Endothelial cell (in vitro differentiated cells): ENCODE measurements around the gene HLA-F. TPM values are rescaled to one million over a fixed set of nuclear protein-coding genes. Genes with fewer than 3 reads are reported as not detected.

Experiments
- DNase-seq: peaks from one replicate; pipeline ENCODE4 v3.0.0; 2021; ENCODE audit warnings: low spot score
- H3K27ac Mint-ChIP-seq: one replicate; pipeline ENCODE4 v1.8.0; 2021; ENCODE audit warnings: mixed read lengths, inconsistent platforms; ENCODE audit not compliant: unreplicated experiment
- H3K27me3 Mint-ChIP-seq: one replicate; pipeline ENCODE4 v1.8.0; 2021; ENCODE audit warnings: mild to moderate bottlenecking, moderate library complexity, mixed read lengths, inconsistent platforms; ENCODE audit not compliant: unreplicated experiment
- H3K36me3 Mint-ChIP-seq: one replicate; pipeline ENCODE4 v1.8.0; 2021; ENCODE audit warnings: mild to moderate bottlenecking, low read depth, mixed read lengths, inconsistent platforms; ENCODE audit not compliant: unreplicated experiment
- H3K4me1 Mint-ChIP-seq: one replicate; pipeline ENCODE4 v1.8.0; 2021; ENCODE audit warnings: mild to moderate bottlenecking, mixed read lengths, inconsistent platforms; ENCODE audit not compliant: unreplicated experiment
- H3K4me3 Mint-ChIP-seq: one replicate; pipeline ENCODE4 v1.8.0; 2021; ENCODE audit warnings: mild to moderate bottlenecking, mixed read lengths, inconsistent platforms; ENCODE audit not compliant: unreplicated experiment
- H3K9me3 Mint-ChIP-seq: one replicate; pipeline ENCODE4 v1.8.0; 2021; ENCODE audit warnings: mixed read lengths, inconsistent platforms; ENCODE audit not compliant: unreplicated experiment
- total RNA-seq: library from RNA; stranded (reverse); fragmentation: NEBNext Ultra II Directional; extraction: Animal tissue kit (Norgen Biotek cat#: 25700); gene quantifications from one replicate; pipeline ENCODE4 v1.2.1, GENCODE V29; 2021; ENCODE audit not compliant: unreplicated experiment
- TF ChIP-seq, protein P1 (sequence below): fragments of 200-600 bp; sonication (generic); IDR thresholded peaks from one replicate; pipeline ENCODE4 v1.5.0; 2021; ENCODE audit warnings: antibody characterized with exemption; ENCODE audit not compliant: unreplicated experiment

HLA-F gene
- total RNA-seq, 1 donor from 2014 or later, result 5.1 TPM

DNA sequence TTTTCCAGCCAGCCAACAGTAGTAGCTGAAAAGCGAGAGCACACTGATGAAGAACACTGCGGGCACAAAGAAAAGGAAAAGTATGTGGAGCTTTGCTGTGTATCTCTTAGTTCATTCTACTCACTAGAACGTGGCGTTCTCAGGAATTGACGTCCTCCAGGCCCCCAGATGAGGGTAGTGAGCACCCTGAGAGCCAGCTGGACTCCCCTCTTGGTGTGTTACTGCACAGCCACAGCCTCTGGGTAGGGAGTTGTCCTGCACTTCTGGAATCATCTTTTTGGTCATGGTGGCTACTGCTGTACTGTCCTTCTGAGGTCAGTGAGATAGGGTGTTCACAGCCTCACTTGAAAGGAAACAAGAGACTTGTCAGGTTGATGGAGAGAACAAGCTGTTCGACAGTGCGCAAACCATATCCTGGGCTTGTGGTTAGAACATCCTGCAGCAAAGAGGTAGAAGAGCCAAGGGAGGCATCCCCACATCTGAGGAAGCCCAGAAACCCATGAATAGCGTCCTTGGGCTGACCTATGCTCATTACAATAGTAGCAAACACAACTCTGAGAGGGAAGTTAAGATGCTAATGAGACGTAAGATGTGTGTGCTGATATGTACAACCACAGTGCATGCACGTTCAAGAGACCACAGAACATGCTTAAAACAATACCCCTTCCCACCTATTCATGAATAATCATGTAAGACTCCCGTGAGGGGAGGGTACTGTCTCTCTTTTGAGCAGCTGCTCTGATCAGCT, 14.6 kb upstream of the HLA-F start:
- Mint-ChIP-seq H3K36me3 (no peaks in the 10 kb centered on the region), H3K4me3 (no peak overlapping the region), H3K27ac (no peak overlapping the region), H3K9me3 (no peaks in the 10 kb centered on the region), H3K27me3 (peaks cover 4% of the 10 kb centered on the region), H3K4me1 (peaks cover 21% of the 10 kb centered on the region)
- DNase-seq, result no peak
- TF ChIP-seq, protein P1, sequence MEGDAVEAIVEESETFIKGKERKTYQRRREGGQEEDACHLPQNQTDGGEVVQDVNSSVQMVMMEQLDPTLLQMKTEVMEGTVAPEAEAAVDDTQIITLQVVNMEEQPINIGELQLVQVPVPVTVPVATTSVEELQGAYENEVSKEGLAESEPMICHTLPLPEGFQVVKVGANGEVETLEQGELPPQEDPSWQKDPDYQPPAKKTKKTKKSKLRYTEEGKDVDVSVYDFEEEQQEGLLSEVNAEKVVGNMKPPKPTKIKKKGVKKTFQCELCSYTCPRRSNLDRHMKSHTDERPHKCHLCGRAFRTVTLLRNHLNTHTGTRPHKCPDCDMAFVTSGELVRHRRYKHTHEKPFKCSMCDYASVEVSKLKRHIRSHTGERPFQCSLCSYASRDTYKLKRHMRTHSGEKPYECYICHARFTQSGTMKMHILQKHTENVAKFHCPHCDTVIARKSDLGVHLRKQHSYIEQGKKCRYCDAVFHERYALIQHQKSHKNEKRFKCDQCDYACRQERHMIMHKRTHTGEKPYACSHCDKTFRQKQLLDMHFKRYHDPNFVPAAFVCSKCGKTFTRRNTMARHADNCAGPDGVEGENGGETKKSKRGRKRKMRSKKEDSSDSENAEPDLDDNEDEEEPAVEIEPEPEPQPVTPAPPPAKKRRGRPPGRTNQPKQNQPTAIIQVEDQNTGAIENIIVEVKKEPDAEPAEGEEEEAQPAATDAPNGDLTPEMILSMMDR, result no peak

DNA sequence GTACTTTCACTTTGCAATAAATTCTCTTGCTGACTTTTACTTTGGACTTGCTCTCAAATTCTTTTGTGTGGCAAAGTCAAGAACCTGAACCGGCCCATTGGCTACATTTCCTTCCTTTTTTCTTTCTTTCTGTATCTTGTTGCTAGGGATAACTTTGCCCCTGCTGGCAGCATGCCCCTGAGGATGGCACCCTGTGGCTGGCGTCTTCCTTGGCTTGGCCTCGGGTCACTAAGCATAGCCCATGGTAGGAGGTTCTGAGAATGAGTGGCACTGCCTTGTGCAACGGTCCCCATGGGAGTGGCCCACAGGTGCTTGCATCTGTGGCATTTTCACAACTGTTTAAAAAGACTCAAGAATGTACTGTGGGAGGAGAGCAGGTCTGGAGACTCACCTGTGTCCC, 14.0 kb upstream of the HLA-F start:
- DNase-seq, result no peak
- H3K27me3 Mint-ChIP-seq, result peaks cover 6% of the 10 kb centered on the region
- peaks cover 21% of the 10 kb centered on the region for H3K4me1 Mint-ChIP-seq
- TF ChIP-seq, protein P1, result no peak
- H3K36me3 Mint-ChIP-seq, result no peaks in the 10 kb centered on the region
- no peak overlapping the region for H3K27ac Mint-ChIP-seq
- no peak overlapping the region for H3K4me3 Mint-ChIP-seq
- no peaks in the 10 kb centered on the region for H3K9me3 Mint-ChIP-seq

DNA sequence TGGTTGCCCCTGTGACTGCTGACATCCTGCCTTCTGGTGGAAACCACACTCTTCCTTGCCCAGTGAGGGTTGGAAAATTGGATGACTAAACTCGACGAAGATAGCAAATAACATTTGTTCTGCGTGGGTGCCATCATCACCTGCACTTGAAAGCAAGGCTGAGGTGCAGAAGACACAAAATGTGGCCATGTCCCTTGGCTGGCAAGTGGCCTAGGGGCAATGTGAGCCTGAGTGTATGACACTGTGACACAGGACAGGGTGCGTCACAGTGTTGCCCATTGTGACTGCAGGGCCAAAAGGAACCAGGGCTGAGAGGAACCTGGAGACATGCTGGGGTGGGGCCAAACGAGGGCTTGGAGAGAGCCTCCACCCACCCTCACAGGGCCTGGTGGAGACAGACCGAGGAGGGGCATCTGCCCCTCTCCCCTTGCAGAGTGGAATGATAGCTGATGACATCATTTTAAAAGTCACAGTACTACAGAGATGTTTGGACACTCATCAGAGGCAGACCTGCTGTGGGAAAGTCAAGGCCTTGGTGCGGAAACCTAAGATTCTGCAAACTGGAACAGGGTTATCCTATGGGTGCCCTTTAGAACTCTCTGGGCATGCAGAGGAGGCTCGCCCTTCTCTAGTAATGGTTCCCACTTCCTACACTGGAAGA, 12.8 kb upstream of the HLA-F start:
- no peak overlapping the region for H3K4me3 Mint-ChIP-seq
- H3K27ac Mint-ChIP-seq, result no peak overlapping the region
- DNase-seq, result no peak
- no peaks in the 10 kb centered on the region for H3K36me3 Mint-ChIP-seq
- TF ChIP-seq, protein P1, result no peak
- H3K27me3 Mint-ChIP-seq, result peaks cover 6% of the 10 kb centered on the region
- H3K9me3 Mint-ChIP-seq, result no peaks in the 10 kb centered on the region
- H3K4me1 Mint-ChIP-seq, result peaks cover 15% of the 10 kb centered on the region

DNA sequence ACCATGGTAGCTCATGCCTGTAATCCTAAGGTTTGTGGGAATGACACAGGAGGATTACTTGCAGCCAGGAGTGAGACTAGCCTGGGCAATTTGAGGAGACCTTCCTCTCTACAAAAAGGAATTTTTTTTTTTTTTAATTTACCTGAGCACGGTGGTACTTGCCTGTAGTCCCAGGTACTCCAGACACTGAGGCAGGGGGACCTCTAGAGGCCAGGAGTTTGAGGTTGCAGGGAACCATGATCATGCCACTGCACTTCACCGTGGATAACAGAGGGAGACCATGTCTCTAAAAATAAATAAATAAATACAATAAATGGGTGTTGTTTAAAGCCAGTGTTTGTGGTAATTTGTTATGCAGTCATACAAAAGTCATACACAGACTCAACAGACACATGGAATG, 2.4 kb upstream of the HLA-F start:
- Mint-ChIP-seq H3K4me1 (no peaks in the 10 kb centered on the region), H3K27me3 (peaks cover 10% of the 10 kb centered on the region), H3K36me3 (no peaks in the 10 kb centered on the region), H3K27ac (no peak overlapping the region), H3K4me3 (no peak overlapping the region), H3K9me3 (no peaks in the 10 kb centered on the region)
- TF ChIP-seq, protein P1, result no peak
- no peak for DNase-seq
